ENCODE data around the gene PPP4R2.

DNA sequence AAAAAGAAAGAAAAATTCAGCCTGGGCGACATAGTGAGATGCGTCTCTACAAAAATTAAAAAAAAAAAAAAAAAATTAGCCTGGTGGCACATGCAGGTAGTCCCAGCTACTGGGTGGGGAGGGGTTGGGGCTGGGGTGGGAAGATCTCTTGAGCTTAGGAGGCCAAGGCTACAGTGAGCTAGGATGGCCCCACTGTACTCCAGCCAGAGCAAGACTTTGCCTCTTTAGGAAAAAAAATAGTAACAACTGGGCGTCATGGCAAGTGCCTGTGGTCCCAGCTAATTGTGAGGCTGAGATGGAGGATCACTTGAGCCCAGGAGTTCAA lies 23.9 kb upstream of the PPP4R2 start:
- TF ChIP-seq ZNF384 (IDR thresholded peaks at IDR 0.05) (no peak), BHLHE40 (IDR thresholded peaks at IDR 0.05; ENCODE audit: borderline replicate concordance) (no peak), FOXK2 (IDR thresholded peaks at IDR 0.05) (no peak), SUZ12 (IDR thresholded peaks at IDR 0.05) (no peak), NFRKB (IDR thresholded peaks at IDR 0.05) (no peak), HDGF (IDR thresholded peaks at IDR 0.05; ENCODE audit: borderline replicate concordance) (no peak), FOXM1 (IDR thresholded peaks at IDR 0.05; ENCODE audit: borderline replicate concordance) (no peak), LEF1 (IDR thresholded peaks at IDR 0.05; ENCODE audit: borderline replicate concordance) (no peak), L3MBTL2 (conservative IDR thresholded peaks at IDR 0.05) (no peak), ELF4 (IDR thresholded peaks at IDR 0.05) (no peak)
